SU-DHL-6 (cell line): Measurements from ENCODE around the gene RGS8.

ENCODE experiments used
- CTCF ChIP-seq: fragments of 200-600 bp; sonication (generic); IDR thresholded peaks from one replicate; pipeline ENCODE4 v1.5.1; 2017; ENCODE audit warnings: antibody characterized with exemption, mild to moderate bottlenecking, low read length, moderate library complexity; ENCODE audit not compliant: insufficient read depth, poor library complexity, severe bottlenecking
- EZH2phosphoT487 ChIP-seq: fragments of 200-600 bp; sonication (generic), shearing (Covaris generic); conservative IDR thresholded peaks from 2 replicates; pipeline ENCODE4 v1.6.1; 2018; ENCODE audit warnings: mild to moderate bottlenecking, antibody characterized with exemption, low read length, moderate library complexity, mixed read lengths

- TF ChIP-seq CTCF (no peak), EZH2phosphoT487 (no peak)
These were observed 15.9 kb upstream of the RGS8 start for GRCh38 chr1:182700351-182700709.
